ENCODE results near the gene HMG20B.

Gene HMG20B

DNA sequence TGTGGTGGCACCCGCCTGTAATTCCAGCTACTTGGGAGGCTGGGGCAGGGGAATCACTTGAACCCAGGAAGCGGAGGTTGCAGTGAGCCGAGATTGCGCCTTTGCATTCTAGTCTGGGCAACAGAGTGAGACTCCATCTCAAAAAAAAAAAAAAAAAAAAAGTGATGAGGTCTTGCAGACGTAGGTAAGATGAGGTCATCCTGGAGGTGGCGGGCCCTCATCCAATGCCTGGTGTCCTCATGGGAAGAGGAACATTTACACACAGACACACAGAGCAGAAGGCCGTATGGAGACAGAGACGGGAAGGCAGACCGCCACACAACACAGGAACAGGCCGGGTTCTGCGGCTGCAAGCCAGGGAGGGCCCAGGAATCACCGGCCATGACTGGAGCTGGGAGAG lies 49.5 kb downstream of the HMG20B start:
- DNase-seq: no peak

DNA sequence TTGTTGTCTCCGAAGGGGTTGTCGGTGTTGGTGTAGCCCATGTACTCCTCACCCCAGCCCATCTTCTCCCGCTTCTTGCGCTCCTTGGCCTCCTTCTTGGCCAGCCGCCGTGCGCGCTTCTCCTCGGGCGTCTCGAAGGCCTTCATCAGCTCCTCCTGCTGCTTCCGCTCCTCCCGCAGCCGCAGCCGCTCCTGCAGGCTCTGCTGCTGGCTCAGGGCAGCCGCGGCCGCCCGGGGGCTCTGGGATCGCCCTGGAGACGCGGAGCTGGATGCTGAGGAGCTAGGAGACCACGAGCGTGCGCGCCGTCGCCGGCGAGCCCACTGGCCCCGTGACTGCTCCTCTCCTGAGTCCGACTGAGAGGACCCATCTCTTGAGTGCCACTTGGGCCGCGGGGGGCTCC lies 51.0 kb downstream of the HMG20B start:
- DNase-seq: no peak

DNA sequence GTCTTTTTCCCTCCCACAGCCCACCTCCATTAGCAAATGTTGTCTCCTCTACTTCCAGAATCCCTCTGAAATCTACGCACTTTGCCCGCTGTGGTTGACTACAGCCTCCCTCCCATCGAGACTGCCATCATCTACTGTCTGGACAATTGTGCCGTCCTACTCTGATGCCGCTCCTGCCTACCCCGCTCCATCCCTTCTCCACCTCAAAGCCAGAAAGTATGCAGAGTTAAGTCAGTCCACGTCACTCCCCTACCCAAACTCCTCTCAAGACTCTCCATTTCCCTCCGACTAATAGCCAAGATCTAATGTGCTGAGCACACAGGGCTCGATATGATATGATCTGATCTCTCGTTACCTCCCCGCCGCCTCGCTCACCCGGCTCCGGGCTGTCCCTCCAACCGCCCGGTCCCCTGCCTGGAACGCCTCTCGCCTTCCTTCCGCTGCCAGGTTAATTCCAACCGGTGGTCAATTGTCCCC lies 53.3 kb downstream of the HMG20B start:
- DNase-seq: no peak

DNA sequence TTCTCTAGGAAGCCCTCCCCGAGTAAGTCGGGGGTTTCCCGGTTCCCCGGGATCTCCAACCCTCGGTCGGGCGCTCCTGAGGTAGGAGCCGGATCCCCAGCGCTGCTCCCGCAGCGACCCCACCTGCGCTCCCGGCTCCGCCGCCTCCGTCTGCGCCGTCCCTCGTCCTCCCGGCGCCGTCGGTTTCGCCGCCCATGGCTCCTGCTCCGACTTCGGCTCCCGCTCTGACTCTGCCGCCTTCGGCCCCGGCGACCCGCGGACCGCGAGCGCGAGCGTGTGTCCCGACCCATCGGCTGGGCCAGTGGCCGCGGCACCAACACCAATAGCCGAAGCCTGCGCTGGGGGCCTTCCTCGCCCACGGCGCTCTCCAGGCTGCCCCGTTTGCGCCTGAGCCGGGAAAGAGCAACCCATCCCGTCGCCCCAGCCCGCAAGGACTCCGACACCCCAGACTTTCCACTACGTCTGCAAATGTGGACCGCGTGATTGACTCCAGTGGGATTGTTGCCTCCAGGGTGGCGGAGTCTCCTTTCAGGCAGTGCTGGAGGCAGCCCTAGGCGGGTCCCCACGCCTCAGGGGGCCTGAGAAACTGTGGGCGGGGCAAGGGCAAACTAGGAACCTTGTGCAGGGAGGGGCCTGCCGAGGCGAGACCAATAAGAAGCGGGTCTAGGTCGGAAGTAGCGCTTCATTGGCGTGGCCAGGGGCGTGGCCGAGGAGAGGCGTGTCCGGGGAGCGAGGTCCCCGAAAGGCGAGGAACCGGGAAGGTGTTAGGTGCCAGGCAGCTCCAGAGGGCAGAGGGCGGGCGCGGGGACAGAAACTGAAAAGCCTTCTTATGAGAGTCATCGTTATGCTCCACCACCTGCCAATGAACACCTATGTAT lies 54.0 kb downstream of the HMG20B start, which contains the start of gene CACTIN:
Gene CACTIN, minus strand, starts transcription at position 318 of the 878 bp plus-strand sequence. Its CDS starts 28 bp downstream, at position 290.
- peak; percentile 93 for DNase-seq

DNA sequence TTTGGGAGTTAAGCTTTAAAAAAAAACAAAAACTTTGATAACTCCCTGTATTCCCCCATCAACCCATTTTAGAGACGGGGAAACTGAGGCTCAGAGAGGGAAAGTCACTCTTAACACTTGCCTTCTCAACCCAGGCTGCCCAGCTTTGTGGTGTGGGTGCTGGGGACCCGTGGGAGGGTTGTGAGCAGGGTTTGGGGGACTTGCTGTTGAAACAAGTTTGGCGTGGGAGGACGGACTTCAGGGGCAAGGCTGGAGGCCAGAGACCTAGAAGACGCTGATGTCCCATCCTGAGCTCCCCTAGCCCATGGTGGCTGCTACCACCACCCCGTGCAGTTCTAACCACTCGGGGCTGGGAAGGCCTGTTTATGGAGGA lies 54.6 kb downstream of the HMG20B start:
- DNase-seq: no peak

Data from DMS 273 treated with DMSO at 0.1 percent for 48 hours (cell line).